HG03571 (cell line): Measurements from ENCODE around the gene TYRP1.
"Not testable (repeated sequence)": the region's sequence is repeated elsewhere in the genome, so short reads cannot be mapped to it uniquely, and the experiment has no call there.

Source experiments
- ATAC-seq: cut with Tn5 transposase; IDR thresholded peaks from one replicate; pipeline ENCODE4 v1.9.1; 2021; ENCODE audit not compliant: unreplicated experiment

TYRP1 gene, protein sequence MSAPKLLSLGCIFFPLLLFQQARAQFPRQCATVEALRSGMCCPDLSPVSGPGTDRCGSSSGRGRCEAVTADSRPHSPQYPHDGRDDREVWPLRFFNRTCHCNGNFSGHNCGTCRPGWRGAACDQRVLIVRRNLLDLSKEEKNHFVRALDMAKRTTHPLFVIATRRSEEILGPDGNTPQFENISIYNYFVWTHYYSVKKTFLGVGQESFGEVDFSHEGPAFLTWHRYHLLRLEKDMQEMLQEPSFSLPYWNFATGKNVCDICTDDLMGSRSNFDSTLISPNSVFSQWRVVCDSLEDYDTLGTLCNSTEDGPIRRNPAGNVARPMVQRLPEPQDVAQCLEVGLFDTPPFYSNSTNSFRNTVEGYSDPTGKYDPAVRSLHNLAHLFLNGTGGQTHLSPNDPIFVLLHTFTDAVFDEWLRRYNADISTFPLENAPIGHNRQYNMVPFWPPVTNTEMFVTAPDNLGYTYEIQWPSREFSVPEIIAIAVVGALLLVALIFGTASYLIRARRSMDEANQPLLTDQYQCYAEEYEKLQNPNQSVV

DNA sequence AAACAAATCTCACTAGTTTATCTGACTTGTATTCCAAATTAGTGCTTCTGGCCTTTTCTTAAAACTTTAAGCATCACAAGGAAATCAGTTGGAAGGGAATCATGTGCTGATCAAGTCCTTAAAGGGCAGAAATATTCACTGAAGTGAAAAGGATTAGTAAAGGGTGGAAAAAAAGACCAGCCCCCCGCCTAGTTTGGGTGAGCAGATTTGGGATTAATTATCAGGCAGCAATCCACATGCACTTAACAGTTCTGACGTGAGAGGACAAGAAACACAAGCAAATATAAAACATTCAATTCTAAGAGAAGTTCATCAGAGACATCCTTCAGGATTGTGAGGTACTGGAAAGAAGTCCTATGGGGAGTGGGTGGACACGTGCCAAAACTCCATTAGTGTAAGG, at the start of gene TYRP1:
TYRP1 (plus strand) TSS at position 245 of the 400 bp plus-strand sequence. CDS start 612 bp downstream, outside the sequence.
- ATAC-seq, result no peak

DNA sequence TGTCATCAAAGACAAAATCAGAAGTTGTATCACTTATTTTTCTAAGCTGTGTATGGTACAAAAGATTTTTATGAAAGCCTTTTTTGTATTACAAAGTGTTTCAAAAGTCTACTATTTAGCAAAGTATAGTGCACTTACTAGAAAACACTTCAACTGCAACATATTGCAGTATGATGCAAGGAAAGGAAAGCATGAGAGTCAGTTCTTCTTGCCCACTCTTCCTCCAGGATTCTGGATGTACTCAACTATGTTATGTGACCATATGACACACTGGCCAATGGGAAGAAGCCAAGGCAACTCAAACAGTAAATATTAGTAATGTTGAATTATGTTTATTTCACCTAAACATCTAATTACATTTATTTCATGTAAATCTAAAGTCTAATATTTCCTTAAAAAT, 49.5 kb upstream of the TYRP1 start:
- ATAC-seq, result no peak

DNA sequence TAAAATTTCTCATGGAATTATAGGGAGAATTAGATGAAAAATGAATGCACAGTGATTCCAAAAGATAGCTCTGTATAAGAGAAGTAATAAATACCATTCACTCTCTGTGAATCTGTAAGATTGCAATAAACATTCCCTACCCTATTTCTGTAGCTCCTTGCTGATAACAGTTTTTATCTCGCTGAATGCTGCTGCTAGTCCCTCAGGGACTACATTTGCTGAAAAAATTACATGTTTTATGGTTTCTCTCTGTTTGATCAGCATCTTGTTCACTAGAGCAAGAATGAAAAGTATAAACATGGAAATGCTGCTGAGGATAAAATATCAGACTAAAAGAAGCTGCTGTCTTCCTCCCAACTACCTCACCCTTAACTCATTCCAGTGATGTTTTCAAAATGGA, 44.3 kb upstream of the TYRP1 start:
- no peak for ATAC-seq

DNA sequence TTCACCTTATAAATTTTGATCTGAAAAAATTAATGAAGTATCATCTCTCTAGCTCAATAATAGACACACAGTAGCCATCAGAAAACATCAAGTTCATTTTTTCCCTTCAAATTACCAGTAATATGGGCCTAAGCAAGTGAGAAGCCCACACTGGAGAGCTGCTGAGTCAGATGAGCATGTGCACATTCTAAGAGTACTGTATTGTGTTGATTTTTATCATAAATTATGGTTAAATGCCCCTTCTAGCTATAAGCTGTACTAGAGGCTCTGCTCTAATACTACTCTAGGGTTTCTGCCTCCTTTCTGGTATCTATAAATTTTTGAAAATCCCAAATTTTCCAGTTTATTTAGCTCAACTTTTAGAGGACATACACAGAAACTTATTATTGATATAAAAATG, 42.1 kb upstream of the TYRP1 start:
- no peak for ATAC-seq

DNA sequence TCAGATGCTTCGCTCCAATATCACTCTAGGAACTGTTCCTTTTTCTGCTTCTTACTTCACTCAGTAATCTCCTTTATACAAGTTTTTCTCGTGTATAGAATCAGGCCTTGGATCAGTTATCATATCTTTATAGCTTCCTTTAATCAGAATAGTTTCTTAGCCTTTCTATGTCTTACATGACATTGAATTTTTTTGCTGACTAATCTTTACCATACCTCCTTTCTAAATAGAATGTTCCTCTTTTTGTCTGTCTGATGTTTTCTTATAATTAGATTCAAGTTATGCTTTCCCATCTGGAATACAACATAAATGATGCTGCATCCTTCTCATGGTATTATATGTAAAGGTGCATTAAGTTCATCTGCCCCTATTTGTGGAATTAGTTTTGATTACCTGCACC, 40.2 kb upstream of the TYRP1 start:
- no peak for ATAC-seq

DNA sequence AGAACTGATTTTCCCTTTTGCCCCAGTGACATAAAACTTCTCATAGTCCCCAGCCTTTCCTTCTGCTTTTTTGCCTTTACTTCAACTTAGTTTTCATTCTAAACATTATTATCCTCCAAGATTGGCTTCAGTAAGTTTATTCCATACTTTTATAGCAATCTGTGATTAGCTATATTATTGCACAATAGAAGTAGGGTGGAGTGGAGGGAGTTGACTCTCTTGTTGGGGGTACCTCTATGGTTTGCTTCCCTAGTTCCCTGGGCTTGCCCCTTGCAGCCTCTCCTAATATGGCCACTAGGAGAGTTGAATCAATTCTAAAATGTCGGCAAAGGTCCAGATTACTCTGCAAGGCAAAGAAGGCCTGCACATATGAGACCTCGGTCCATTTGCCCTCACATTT, 36.4 kb upstream of the TYRP1 start:
- ATAC-seq, result no peak

DNA sequence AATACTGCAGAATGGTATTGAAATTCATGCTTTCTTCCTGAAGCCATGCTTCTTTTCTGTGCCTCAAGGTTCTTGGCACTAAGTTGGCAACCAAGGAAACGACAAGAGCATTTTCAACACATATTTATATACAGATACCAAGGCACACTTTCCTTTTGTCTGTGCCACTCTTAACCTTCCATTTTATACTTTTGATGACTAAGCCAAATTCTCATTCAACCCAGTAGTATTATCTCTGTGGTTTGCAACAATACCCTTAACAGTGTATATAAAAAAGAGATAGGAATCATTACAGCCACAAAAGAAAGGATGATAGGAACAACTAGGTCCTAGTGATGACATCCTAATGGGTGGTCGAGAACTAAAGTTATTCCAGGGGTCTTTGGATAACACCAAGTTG, 36.0 kb upstream of the TYRP1 start:
- ATAC-seq, result no peak

DNA sequence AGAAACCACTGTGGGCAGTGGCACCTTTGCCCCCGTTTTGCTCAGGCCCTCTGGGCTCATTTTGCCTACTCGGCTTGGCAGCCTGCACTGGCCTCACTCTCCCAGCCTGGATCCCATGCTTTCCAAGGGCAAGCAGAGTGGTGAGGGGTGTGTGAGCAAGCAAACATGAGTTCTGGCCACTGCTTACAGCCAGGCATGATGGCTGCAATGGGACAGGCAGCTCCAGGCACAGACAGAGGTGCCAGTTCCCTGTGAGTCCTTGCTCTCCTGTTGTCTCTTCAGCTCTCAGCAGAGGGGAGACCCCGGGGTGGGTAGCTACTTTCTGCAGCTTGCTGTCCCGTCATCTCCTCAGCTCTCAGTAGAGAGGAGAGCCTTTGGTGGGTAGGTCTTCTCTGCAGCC, 35.2 kb upstream of the TYRP1 start:
- no peak for ATAC-seq

DNA sequence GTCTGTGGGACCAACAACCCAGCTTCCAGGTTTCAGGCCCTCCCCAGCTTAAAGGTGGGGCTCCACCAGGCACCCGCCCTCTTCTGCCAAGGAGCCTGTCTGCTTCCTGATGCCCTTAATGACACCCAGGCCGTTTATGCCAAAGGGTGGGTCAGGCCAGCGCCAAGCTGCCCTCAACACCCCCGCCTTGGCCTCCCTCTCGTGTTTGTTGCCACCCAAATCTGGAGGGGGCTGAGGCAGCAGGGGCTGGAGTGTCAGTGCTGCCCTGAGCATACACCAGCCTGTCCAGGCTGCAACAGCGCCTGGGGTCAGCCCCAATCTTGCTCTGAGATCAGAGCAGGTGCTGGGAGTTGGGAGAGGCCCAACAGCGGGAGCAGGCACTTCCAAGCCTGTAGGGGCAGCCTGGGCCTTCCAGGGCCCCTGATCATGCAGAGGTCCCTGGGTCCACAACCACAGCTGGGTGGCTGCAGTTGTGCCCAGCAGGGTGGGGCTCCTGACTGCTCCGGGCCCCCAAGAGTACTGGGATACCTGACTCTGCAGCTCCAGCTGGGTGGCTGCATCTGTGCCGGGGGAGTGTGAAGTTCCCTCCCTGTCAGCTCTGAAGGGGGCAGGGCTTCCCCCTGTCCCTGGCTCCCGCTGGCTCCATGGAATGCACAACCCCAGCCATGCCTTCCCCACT, 34.5 kb upstream of the TYRP1 start:
- ATAC-seq, result no peak

DNA sequence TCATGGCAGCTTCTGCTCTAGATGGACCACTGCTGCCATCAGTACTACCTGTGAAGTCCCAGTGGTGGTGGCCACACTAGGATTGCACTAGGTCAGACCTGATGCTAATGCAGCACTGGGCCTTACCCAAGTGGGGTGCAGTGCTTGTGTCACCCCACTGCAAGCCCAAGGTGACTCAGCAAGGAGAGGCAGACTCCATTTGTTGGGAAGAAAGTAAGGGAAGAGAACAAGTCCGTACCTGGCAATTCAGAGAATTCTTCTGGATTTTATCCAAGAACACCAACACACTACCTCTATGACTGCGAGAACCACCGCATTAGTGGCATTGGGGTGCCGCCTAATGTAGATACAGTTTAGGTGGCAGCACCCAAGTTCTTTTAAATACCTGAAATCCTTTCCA, 34.0 kb upstream of the TYRP1 start:
- ATAC-seq, result no peak

DNA sequence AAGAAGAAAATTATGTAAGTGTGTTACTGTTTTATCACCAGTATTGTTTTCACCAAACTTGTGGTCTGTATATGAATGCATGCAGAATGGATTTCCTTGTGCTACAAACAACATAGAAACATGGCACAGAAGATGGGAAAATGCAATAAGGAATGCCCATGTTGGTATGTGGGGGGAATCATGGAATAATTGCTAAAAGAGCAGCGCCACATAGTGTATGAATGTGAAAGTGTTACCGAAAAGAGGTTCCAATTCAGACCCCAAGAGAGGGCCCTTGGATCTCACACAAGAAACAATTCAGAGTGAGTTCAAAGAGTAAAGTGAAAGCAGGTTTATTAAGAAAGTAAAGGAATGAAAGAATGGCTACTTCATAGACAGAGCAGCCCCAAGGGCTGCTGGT, 26.4 kb upstream of the TYRP1 start:
- ATAC-seq, result no peak

DNA sequence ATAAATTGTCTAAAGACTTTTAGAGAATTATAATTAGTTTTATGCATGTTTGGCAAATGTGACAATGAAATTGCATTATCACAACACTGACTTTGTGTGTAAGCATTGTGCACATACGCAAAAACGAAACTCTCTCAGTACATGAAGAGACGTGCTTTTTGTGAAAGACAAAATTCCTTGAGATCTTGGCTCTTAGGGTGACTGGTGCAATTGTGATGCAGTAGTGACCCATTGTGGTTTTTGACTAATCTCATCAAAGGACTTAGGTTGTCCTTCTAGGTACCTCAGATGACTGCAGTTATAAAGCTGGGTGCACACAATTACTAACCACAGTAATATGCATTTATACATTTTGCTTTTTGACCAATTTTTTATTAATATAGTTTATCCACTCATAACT, 25.3 kb upstream of the TYRP1 start:
- no peak for ATAC-seq

DNA sequence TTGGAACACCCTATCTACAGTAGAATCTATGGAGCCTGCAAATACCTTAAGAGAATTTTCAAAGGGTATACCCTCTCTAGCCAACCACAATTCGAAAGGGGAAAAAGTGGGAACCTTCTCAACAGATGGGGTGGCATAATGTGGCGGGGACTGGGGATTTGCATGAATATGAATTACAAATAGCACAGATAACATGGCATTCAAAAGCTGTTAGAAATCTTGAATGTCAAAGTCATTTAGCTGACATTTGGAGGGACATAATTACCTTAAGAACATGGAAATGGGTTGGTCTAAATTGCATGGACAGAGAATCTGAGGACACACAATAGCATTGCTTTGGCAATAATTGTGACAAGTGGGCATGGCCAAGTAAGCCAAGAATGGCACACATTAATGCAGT, 23.2 kb upstream of the TYRP1 start:
- ATAC-seq, result no peak

DNA sequence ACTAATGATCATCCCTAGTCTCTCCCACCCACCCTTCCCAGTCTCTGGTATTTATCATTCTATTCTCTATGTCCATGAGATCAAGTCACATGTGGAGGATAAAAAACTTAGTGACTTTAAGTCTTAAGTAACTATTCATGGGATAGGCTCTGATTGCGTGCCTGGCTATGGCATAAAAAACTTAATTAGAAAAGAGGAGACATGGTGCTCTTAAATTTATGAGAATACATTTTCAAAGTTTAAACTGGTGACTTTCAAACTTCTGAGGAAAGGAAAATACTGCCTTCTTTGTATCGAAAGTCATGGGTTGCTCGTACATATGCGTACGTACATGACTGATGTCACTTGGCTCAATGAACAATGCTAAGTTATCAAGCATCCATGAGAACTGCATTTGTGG, 18.2 kb upstream of the TYRP1 start:
- no peak for ATAC-seq

DNA sequence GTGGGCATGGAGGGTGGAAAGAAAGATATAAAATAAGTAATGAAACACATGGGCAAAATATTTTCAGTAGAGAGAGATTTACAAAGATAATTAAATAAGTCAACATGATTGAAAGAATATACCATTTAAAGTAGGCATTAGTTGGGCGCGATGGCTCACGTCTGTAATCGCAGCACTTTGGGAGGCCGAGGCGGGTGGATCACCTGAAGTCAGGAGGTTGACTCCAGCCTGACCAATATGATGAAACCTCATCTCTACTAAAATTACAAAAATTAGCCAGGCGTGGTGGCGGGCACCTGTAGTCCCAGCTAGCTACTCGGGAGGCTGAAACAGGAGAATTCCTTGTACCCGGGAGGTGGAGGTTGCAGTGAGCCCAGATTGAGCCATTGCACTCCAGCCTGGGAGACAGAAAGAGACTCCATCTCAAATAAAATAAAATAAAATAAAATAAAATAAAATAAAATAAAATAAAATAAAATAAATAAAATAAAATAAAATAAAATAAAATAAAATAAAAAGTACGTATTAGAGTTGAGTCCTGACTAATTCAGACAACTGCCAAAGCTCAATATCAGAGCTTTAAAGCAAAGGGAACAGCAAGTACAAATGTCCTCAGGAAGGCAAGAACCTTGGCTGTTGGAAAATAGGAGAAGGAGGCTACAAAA, 15.6 kb upstream of the TYRP1 start:
- ATAC-seq, result not testable (repeated sequence)

DNA sequence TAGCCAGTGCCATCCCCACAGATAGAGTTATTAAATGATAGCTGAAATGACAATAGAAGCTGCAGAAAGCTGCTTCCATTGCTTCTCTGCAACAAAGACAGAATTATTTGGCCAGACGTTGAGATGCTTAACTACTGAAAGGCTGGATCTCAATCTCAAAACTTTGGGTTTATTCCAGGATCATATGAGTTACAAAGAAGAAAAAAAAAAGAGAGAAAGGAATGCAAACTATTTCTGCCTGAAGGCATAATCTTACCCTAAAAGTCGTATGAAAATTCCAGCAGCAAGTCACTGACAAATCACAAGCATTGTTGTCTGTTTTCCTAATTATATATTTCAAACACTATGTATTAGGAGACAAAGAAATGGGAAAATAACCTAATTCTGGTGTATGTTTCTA, 12.8 kb upstream of the TYRP1 start:
- ATAC-seq, result no peak

DNA sequence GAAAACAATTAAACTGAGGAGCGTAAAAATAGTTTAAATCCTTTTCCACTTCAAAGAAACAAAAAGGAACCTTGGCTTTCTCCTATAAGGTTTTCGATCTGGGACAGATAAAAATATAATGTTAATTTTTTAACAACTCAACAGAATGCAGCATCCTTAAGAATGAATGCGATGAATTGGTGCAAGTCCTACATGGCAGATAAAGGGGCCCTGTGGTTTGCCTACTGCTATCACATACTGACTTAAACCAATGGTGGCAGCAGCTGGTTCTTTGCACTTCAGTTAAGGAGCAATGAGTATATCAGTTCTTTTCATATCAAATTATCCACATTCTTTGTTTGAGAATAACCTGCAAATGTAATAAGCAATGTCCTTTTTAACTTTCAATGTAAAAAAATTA, 12.4 kb upstream of the TYRP1 start:
- no peak for ATAC-seq

DNA sequence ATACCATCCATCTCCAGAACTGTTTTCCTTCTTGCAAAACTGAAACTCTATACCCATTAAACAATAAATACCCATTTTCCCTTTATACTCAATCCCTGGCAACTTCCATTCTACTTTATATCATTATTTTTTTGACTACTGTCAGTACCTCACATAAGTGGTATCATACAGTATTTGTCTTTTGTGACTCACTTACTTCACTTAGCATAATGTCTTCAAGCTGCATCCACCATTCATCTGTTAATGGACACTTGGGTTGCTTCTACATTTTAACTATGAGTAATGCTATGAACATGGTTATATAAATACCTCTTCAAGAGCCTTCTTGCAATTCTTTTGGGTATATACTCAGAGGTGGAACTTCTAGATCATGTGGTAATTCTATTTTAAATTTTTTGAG, 11.6 kb upstream of the TYRP1 start:
- ATAC-seq, result no peak

DNA sequence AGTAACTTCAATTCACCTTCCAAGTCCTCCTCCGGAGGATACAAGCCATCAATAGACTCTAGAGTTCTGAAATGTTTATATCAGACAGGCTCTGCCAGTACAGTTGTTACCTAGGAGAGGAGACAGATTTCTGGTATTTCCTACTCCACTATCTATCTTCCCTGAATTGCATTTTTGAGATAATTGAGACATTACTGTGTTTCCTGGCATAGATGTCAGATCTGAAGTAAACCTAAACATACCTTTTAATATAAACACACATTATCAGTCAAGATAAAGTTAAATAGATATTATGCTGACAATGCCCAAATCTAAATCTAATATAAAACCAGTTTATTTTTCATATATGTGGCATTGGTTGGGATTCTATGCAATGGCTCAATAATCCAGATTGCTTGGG, 8.2 kb upstream of the TYRP1 start:
- no peak for ATAC-seq

DNA sequence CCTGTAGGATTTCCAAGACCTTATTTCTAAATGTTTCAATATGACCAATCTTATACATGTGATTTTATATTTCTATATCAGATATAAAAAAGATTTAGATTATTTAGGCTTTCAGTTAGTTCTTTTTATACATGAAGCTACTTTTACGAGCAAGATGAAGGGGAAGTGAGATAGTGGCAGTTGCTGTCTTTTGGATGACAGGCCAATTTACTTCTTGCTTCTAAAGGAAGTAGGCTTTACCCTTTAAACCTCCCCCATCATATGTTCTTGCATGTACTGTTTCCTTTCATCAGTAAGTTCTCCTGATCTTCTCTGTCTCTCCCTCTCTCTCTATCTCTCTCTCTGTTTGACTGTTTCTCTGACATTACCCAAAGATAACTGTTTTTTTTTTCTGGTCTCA, 4.0 kb upstream of the TYRP1 start:
- no peak for ATAC-seq

DNA sequence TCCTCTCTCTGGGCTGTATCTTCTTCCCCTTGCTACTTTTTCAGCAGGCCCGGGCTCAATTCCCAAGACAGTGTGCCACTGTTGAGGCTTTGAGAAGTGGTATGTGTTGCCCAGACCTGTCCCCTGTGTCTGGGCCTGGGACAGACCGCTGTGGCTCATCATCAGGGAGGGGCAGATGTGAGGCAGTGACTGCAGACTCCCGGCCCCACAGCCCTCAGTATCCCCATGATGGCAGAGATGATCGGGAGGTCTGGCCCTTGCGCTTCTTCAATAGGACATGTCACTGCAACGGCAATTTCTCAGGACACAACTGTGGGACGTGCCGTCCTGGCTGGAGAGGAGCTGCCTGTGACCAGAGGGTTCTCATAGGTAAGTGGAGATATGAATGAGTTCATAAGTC, 828 bp downstream of the TYRP1 start:
- no peak for ATAC-seq

DNA sequence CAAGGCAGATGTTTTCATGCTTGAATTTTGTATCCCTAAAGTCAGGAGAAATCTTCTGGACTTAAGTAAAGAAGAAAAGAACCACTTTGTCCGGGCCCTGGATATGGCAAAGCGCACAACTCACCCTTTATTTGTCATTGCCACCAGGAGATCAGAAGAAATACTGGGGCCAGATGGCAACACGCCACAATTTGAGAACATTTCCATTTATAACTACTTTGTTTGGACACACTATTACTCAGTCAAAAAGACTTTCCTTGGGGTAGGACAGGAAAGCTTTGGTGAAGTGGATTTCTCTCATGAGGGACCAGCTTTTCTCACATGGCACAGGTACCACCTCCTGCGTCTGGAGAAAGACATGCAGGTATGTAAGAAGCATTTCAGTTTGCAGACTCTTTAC, 2.3 kb downstream of the TYRP1 start:
- ATAC-seq, result no peak
